CD4-positive, alpha-beta T cell treated with Interleukin-21 for 1 hour (primary cell): ENCODE measurements around the gene NKD1.
"Not testable (repeated sequence)": the region's sequence is repeated elsewhere in the genome, so short reads cannot be mapped to it uniquely, and the experiment has no call there.

ENCODE experiments used
- DNase-seq: peaks from one replicate; pipeline ENCODE4 v3.0.0-alpha.2; 2020

NKD1 gene

DNA sequence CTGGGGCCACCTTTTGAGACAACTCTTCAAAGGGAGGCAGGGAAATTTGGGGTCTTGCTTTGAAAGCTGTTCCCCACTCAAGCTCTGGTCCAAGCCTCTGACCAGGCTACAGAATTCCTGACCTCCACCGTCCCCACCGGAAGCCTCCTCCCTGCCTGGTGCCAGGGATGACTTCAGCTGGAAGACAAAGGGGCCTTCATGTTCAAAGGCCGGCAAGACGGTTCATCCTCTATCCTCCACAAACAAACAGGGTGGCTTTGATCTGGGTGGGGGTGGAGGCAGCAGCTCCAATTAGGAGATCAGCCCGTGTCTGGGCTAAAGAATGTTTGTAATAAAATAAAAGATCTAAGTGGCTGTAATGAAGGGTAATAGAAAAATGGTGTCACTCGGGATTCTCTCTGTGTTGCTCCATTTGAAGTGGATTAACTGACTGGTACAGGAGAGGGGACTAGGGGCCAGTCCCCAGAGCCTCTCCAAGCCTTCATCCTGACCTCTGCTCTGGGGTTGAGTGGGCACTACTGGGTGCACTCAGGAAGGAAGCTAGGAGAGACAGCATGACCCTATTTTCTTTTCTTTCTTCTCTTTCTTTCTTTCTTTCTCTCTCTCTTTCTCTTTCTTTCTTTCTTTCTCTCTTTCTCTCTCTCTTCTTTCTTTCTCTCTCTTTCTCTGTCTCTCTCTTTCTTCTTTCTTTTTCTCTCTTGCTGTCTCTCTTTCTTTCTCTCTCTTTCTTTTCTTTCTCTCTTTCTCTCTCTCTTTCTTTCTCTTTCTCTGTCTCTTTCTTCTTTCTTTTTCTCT is 27.5 kb upstream of the NKD1 start:
- DNase-seq, result no peak

DNA sequence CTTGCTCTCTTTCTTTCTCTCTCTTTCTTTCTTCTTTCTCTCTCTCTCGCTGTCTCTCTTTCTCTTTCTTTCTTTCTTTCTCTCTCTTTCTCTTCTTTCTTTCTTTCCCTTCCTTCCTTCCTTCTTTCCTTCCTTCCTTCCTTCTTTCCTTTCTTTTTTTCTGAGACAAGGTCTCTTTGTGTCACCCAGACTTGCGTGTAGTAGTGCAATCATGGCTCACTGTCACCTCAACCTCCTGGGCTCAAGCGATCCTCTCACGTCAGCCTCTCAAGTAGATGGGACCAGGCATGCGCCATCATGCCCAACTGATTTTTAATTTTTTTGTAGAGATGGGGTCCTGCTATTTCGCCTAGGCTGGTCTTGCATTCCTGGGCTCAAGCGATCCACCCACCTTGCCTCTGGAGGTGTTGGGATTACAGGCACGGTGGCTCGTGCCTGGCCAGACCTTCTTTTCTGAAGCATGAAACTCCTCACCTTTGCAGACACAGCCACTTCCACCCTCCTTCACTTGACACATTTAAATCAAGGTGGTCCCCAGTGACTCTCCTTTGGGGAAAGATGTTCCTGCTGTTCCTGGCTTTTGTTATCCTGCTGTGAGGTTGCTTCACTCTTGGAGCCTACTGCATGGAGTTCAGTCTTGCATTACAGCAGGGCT is 26.8 kb upstream of the NKD1 start:
- no peak for DNase-seq

DNA sequence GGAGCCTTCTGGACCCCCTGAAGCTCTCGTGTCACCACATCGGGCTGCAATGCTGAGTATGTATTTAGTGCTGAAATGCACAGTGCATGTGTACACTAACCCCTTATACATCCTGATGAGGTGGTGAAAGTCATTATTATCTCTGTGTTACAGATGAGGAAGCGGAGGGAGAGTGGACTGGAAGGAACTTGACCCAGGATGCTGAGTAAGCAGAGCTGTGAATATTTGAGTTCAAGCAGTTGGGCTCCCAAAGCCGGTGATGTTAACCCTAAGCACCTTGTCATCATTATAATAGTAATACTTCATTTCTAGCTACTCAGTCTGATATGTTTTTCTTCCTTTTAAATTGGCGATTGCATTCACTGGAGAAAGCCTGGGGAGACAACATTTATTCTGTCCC is 25.9 kb upstream of the NKD1 start:
- no peak for DNase-seq

DNA sequence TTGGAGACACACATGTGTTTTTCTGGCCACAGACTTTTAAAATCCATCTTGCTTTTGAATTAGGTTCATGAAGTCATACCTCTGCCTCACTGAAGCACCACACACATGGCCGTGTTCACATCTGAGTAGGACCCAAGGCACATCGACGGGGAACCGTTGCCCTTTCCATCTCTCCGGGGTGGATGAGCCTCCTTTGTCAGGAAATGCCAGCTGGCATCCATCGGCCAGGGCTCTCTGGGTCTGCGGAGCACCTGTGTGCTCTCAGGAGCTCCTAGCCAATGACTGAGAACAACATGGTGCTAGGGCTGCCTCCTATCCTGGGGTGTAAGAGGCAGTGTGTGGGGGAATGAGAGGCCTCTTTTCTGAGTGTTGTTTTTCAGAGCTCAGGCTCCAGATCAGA is 24.5 kb upstream of the NKD1 start:
- DNase-seq, result no peak

DNA sequence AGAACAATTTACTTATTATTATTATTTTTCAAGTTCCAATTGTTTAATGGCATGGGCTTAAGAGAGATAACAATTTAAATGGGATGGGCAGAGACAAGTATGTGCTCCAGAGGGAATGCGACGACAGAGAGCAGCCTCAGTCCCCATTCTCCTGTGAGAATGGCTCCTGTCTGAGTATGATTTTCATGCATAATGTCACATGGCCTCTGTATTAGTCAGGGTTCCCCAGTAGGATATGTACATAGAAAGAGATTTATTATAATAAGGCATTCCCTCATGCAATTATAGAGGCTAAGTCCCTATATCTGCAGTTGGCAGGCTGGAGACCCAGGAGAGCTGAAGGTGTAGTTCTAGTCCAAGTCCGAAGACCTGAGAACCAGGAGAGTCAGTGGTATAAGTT is 22.9 kb upstream of the NKD1 start:
- no peak for DNase-seq

DNA sequence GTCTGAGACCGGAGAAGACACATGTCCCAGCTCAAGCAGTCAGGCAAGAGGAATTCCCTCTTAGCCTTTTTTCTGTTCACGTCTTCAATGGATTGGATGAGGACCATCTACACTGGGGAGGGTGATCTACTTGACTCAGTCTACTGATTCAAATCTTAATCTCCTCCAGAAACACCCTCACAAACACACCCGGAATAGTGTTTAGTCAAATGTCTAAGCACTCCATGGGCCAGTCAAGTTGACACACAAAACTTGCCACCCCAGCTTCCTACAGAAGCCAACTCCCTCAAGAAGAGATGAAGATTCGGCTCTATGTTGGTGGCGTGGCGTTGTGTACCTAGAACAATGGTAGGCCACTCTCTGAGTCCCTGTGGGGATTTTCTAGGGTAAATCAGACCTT is 22.5 kb upstream of the NKD1 start:
- no peak for DNase-seq

DNA sequence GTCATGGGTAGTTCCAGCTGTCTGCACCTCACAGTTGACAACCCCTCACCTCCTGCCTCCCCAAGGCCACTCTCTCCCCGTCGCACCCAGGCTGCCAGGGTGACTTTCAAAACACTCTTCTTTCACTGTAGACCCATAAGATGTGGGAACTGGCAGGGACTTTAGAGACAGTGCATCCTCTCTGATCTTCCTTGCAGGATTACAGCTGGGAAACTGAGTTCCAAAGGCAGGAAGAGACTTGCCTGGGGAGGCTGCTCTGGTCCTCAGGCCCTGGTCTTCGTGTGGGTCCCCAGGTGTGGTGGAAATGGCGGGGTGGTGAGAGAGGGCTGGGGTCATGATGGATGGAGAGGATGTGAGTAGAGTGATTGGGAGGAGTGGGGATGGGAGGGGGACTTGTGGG is 21.9 kb upstream of the NKD1 start:
- DNase-seq, result no peak

DNA sequence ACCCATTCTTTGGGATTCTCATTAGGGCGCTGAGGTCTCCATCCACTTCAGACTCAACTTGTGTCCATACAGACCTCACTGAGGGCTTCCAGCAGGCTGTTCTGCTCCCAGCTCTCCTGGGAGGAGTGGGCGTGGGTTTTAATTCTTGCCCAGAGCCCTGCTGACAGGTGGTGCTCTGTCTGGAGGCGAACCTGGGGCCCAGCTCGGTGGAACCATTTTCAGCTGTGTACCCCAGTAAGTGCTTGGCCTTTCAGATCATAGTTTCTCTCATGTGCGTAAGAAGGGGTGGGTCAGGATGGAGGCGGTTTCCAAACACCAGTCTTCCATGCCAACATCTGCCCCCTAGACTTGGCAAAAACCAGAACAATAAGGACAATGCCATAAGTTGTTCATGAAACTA is 21.4 kb upstream of the NKD1 start:
- no peak for DNase-seq

DNA sequence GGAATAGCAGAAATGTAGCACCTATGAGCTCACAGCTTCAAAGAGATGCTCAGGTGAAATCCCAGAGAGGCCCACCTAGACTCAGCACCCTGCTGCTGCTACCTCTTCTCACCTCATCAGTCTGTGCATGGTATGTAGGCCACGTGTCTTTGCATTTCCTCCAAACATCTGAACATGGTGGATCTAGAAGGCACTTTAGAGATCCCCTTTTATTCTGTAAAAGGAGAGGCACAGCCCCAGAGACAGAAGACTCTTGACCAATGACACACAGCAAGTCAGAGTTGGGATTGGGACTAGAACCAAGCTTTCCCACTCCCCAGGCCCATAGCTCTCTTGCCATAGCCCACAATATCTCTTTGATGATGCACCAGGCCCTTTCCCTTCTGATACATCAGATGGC is 19.4 kb upstream of the NKD1 start:
- no peak for DNase-seq

DNA sequence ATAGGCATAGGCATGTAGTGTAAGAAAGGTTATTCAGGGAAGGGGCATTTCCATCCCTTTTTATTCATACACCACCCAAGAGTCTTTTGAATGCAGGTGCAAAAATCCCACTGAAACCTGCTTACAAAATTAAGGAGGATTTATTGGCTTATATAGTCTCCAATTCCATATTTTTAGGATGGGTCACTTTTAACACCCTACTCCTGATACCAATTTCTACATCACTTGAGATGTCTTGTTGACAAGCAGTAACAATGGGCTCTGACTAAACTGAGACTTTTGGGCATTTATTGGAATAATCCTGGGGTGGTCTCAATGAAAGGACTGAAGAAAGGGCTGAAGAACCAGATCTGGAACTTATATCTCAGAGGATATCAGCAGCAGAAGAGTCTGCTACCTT is 18.9 kb upstream of the NKD1 start:
- no peak for DNase-seq

DNA sequence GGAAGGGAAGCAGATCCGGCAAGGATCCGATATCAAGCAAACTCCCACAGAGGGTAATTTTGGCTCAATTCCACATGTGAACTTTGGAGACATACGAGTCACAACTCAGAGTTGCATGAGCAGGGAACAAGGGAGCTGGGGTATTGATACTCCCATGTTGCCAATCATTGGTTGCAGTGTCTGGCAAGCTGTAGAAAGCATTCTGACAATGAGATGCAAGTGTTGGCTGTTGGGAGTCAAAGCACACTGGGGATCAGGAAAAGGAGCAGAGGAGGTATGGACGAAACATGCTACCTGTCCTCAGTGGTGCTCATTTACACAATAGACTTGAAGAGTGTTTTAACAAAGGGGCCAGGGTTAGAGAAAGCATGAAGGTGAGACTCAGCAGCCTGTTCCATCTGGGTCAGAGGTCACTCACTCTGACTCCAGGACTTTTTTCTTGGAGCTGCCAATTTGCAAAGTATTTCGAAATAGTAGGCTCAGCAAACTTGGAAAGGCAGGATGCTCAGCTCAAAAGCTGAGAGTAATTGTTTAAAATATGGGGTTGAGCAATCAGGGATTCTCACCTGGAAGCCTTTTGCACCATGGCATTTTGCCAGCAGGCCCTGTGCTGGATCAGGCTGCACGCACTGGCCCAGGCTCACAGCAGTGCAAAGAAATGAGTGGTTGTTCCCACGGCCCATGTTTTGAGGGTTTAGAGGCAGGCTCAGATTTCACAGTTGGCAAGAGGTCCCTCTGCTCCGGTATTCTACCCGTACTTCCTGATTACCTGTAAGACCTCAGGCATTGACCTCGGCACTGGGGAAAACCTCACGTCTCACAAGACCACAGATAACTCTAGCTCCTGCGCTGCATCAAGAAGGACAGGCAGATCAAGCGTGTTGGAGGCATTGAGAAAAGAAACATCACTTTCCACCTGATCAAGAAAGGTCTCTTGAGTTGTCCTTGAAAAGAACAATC is 17.6 kb upstream of the NKD1 start:
- DNase-seq, result no peak

DNA sequence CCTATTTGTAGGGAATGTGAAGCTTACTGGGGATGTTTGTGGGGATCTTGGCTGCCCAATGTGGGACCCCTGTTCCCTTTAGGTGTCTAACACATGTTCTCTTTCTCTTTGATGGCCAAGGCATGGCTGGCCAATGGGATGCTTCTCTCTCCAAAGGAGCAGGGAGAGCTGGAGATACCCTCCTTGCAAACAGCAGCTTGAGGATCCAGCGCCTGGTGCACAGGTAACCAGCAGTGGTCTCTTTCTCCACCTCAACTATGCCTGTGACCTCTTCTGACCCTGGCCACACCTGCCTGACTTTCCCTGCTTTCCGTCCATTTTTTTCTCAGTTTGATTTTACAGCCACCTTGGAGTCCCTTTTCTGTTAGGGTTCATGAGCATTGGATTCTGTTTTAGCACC is 16.8 kb upstream of the NKD1 start:
- no peak for DNase-seq

DNA sequence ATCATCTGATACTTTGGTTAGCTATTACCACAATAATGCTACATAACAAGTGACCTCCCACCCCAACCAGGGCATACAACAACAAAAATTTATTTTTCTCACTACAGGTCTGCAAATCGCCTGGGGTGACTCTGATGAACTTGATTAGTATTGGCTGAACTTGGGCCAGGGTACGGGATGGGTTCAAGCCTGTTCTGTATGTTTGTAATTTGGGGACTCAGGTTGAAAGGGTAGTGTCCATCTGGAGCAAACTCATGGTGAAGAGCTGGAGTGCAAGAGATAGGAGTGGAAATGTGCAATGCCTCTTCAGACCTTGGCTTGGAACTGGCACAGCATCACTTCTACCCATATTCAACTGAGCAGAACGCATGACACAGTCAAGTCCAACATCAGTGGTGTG is 16.3 kb upstream of the NKD1 start:
- no peak for DNase-seq

DNA sequence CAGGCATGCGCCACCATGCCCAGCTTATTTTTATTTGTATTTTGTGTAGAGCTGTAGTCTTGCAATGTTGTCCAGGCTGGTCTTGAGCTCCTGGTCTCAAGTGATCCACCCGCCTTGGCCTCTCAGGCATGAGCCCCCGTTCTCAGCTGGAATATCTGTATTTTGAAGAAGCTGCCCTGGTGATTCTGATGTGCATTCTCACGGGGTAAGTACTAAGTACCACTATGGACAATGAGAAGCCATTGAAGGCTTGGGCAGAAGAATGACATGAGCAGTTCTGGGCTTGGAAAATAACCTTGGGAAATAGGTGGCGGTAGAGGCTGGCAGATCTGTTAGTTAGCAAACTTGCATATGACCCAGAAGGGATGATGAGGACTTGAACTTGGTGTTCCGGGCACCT is 15.6 kb upstream of the NKD1 start:
- no peak for DNase-seq

DNA sequence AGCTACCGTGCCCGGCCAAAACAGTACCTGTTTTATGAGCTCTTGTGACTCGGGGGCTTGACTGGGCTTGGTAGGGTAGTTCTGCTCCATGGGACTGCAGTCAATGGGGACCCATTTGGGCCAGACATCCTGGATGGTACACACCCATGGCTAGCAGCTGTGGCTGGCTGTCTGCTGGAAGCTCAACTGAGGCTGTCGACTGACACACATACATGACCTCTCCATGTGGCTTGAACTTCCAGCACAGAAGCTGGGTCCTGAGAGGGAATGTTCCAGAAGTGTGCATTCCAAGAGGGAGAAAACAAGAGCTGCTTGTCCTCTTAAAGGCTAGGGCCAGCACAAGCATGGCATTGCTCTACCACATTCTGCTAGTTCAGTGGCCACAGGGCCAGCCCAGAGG is 14.9 kb upstream of the NKD1 start:
- DNase-seq, result no peak

DNA sequence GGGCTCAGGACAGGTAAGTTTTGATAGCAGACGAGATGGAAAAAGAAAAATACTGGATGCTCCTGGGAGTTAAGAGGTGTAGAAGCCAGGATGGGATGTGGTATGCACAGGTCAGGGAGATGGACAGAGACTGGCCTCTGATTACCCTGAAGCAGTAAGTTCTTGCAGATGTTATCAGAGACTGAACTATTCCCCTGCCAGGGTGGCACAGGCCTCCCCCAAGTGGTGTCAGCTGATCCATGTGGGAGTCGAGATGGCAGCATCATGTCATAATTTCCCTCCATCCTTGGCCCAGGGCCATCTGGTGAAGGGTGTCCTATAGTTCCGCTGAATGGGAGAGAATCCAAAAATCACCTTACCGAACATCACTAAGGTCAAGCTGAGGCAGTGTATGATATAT is 14.1 kb upstream of the NKD1 start:
- no peak for DNase-seq

DNA sequence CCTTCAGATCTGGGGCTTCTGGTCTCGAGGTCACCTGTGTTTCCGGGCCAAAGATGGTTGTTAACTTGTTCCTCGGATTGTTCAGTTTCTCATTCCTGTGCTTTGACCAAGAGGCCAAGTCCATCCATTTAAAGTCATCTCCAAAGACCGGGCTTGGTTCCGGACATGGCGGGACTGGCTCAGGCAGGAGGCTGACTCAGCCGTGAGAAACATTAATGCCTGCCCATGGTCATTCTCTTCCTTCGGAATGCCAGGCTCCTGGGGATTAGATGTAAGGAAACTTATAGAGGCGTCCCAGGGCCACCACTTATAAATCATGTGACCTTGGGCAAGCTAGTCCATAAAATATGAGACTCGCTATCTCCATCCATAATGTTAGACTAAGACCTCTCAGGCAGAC is 13.6 kb upstream of the NKD1 start:
- DNase-seq, result no peak

DNA sequence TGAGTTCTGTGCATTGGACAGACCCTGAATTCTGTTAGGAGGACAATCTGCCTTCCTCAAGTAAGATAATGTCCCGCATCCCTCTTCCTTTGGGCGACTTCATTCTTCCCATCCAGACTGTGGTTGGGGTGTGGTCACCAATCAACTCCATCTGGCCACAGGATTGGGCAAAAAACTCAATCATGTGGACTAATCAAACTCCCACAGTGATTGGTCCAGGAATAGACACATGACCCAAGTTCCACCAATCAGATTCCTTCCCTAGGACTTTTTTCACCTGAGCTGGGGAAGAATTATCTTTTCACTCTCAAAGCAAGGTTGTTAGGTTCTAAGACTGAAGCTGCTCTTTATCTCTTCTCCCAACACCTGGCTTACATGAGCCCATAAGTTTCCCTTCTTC is 13.2 kb upstream of the NKD1 start:
- DNase-seq, result no peak

DNA sequence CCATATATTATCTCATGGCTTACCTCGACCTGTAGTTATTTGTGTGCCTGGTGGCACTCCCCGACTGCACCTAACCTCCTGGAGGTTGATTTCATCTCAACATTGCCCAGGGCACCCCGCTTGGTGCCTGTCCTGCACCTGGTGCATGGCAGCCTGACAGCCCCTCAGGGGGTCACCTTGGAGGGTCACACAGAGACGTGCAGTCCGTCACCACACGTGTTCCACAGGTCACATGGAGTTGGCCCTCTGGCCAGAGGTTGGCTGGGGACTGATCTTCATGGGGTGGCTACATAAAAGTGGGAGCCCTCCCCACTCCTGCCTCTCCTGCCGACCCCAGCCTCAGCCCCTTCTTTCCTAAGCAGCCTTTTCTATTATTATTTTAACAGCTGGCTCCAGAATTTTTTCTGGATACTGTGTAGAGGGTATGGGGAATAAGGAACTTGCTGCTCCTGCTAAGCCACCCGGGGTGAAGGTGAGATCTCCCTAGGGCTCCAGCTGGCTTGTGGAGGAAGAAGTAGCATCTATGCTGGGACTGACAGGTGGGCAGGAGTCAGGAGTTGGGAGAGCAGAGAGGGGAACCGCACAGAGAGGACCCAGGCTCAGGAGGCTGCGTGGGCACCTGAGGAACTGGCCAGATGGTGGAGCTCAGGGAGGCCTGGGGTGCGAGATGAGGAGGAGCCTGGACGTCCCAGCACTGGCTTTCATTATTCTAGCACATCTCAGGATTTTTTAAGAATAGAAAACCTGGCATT is 12.5 kb upstream of the NKD1 start:
- no peak for DNase-seq

DNA sequence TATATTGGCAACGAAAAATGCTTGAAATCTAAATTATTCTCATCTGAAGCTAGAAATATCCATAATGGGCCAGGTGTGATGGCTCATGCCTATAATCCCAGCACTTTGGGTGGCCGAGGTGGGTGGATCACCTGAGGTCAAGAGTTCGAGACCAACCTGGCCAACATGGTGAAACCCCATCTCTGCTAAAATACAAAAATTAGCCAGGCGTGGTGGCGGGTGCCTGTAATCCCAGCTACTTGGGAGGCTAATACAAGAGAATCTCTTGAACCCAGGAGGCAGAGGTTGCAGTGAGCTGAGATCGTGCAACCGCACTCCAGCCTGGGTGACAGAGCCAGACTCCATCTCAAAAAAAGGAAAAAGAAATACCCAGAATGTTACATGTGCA is 11.9 kb upstream of the NKD1 start:
- not testable (repeated sequence) for DNase-seq

DNA sequence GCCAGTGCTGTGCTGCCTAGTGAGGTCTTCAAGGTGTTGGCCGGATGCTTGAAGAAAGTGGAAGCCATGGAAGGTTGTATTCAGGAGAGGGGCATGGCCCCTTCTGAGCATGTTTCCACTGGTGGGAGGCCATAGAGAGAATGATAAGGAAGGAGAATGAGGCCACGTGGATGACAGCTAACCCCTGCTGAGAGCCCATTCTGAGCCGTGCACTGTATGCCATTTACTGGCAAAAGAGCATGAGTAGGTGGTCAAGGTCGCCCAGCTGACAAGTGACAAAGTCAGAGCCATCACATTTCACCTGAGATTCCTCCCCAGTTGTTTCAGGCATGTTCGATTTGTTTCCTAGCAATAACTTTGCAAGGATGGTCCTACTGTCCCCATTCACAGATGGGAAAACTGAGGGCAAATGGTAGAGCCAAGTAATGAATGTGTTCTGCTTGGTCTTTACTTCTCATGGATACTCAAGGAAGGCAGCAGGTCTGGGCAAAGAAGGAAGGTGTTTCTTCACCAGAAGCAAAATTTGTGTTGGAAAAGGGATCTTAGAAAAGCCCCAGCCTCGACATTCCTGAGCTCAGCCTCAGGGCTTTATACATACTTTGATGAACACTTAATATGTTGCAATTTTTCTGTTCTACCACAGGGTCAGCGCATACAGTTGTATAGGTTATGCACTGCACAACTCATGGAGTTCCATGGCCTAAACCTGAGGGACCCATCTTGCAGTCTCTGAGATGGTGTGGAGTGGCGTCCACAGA is 10.5 kb upstream of the NKD1 start:
- no peak for DNase-seq

DNA sequence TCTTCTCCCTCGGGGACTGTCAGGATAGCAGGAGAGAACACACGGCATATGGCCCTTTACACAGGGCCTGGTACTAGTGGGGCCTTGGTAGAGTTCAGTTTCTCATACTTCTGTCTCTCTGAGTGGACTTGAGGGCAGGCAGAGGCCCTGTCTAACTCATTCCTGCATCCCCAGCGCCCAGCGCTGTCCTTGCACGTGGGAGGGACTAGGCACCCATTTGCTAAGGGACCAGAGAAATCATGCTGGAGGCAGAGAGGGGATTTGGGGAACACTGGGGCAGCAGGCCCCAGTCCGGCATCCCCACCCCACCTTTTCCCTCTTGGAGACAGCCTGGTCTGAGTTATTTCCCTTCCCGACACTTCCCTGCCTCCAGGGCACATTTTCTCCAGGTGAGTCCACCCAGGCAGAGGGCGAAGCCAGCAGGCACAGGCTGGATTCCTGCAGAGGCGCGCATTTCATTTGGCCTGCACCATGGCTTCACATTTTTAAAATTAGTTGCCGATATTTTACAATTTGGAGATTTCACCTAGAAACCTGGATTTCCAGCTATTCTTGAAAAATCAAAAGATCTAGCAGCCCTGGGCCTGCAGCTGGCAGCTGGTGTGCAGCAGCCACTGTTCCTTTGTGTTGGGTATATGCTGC is 9.7 kb upstream of the NKD1 start:
- no peak for DNase-seq
